H1 (cell line): ENCODE data around the gene NF1. TPM values are rescaled to one million over a fixed set of nuclear protein-coding genes. Genes with fewer than 3 reads are reported as not detected.

Source experiments
- EGR1 ChIP-seq: IDR thresholded peaks from 2 replicates; pipeline ENCODE4 v1.6.1; 2011; ENCODE audit warnings: low read depth, low read length, borderline replicate concordance
- GTF2F1 ChIP-seq: IDR thresholded peaks from 2 replicates; pipeline ENCODE4 v1.6.1; 2012; ENCODE audit warnings: low read depth, low read length, improper control_type of control experiment, borderline replicate concordance
- NRF1 ChIP-seq: IDR thresholded peaks from 2 replicates; pipeline ENCODE4 v1.6.1; 2011; ENCODE audit warnings: mild to moderate bottlenecking, low read depth, low read length, improper control_type of control experiment
- YY1 ChIP-seq: IDR thresholded peaks from 2 replicates; pipeline ENCODE4 v1.6.1; 2011; ENCODE audit warnings: low read depth, mild to moderate bottlenecking, low read length
- polyA plus RNA-seq, 7 experiments: library from polyadenylated mRNA; depleted of rRNA in 3 of 7; stranded (reverse) in 5 of 7; unstranded in 2 of 7; fragments of >200 nt in 5 of 7; fragments of 200-250 nt in 2 of 7; gene quantifications; 1 replicate in 5 of 7; 2 replicates in 1 of 7; 4 replicates in 1 of 7; pipeline versions ENCODE4 v1.2.1 to v1.2.3, GENCODE V29; 2011 to 2013; ENCODE audit warnings: missing spikeins in 2 of 7, mixed read lengths in 2 of 7
- total RNA-seq: library from RNA; stranded (reverse); fragmentation: NEBNext Ultra II Directional; extraction: Animal tissue kit (Norgen Biotek cat#: 25700); gene quantifications from 2 replicates; pipeline ENCODE4 v1.2.1, GENCODE V29; 2021

The NF1 gene
- total and polyA plus RNA-seq, 2 of the 8 experiments (the other 6 are each of a cell fraction or from before 2014, with no cell fraction given): 19.3 to 29.6 TPM

DNA sequence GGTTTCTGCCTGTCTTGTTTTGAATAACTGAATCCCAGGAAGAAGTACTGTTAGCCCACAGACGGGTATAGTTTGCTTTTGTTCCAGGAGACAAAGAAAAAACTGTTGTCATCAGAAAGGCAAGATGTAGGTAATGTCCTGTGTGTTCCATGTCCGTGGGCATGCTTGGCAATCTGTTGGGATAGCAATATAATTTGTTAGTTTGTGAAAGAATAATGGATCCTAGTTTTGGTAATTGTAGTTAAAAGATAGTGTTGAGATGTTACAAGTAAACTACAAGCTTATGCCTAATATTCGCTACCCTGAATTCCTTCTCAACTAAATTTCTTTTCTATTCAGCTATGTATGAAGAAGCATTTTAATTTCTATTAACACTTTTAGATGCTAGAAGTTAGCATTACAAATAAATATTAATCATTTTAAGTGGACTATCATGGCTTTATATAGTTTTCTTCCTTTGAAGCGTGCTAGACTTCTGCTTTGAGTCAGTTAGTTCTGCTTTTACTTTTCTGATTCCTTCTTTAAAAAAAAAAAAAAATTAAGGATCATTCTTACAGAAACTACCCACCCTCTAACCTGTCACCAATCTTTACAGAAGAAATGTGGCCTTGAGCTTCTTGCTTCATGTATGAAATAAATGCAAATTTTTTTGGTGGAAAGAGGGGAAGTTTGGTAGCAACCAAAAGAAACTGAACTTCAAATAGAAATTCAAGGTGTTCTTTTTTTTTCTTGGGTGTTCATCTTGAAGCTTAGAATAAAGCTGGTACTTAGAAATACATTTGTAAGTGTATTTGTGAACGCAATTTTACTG lies 224.3 kb downstream of the NF1 start (continued):
- TF ChIP-seq EGR1: no peak
- TF ChIP-seq NRF1: no peak
- TF ChIP-seq YY1: no peak
- no peak for TF ChIP-seq GTF2F1
